HG03064 (cell line): ENCODE results near the gene SPRR1A.

Experiments
- ATAC-seq: cut with Tn5 transposase; IDR thresholded peaks from one replicate; pipeline ENCODE4 v1.9.1; 2021; ENCODE audit warnings: low read depth; ENCODE audit not compliant: unreplicated experiment

SPRR1A gene

GRCh38 chr1:153024413-153024812, 40.5 kb downstream of the SPRR1A start:
- no peak for ATAC-seq

GRCh38 chr1:153025797-153026196, 41.9 kb downstream of the SPRR1A start:
- no peak for ATAC-seq

- no peak for ATAC-seq
Observed at GRCh38 chr1:153028766-153029165, 44.9 kb downstream of the SPRR1A start.

- no peak for ATAC-seq
Observed at GRCh38 chr1:153030895-153031294, 47.0 kb downstream of the SPRR1A start, which contains the start of gene SPRR1B. Gene SPRR1B (plus strand): TSS chr1:153031203. CDS start chr1:153032346, 1,143 bp downstream.

GRCh38 chr1:153032073-153032472, 48.2 kb downstream of the SPRR1A start:
- ATAC-seq = no peak

GRCh38 chr1:153032677-153033308, 48.9 kb downstream of the SPRR1A start:
- ATAC-seq = no peak

- ATAC-seq = no peak
Observed at GRCh38 chr1:153035211-153035610, 51.3 kb downstream of the SPRR1A start.
